Nephron (organoid): Measurements from ENCODE around the gene QRICH2.
"Not testable (repeated sequence)": the region's sequence is repeated elsewhere in the genome, so short reads cannot be mapped to it uniquely, and the experiment has no call there.

ENCODE experiments used
- H3K27ac Mint-ChIP-seq, 3 experiments: 2 replicates each; pipeline ENCODE4 v1.8.0; 2020; ENCODE audit warnings: mixed read lengths in 3 of 3, mild to moderate bottlenecking in 2 of 3, moderate library complexity in 1 of 3
- H3K27me3 Mint-ChIP-seq: 2 replicates; pipeline ENCODE4 v1.8.0; 2021; ENCODE audit warnings: low read depth, mild to moderate bottlenecking, moderate library complexity, mixed read lengths
- H3K36me3 Mint-ChIP-seq: 2 replicates; pipeline ENCODE4 v1.8.0; 2020; ENCODE audit warnings: low read depth, mixed read lengths
- H3K4me1 Mint-ChIP-seq: 2 replicates; pipeline ENCODE4 v1.8.0; 2020; ENCODE audit warnings: mixed read lengths
- H3K4me3 Mint-ChIP-seq, 3 experiments: 2 replicates each; pipeline ENCODE4 v1.8.0; 2020; ENCODE audit warnings: mild to moderate bottlenecking in 3 of 3, mixed read lengths in 3 of 3, moderate library complexity in 2 of 3
- H3K9me3 Mint-ChIP-seq: 2 replicates; pipeline ENCODE4 v1.8.0; 2020; ENCODE audit warnings: mixed read lengths
- TF ChIP-seq, protein P1 (sequence below), 3 experiments: fragments of 200-600 bp; sonication (generic); IDR thresholded peaks; one replicate each; pipeline ENCODE4 v1.5.0; 2021; ENCODE audit warnings: antibody characterized with exemption in 3 of 3; ENCODE audit not compliant: unreplicated experiment in 3 of 3

QRICH2 gene

DNA sequence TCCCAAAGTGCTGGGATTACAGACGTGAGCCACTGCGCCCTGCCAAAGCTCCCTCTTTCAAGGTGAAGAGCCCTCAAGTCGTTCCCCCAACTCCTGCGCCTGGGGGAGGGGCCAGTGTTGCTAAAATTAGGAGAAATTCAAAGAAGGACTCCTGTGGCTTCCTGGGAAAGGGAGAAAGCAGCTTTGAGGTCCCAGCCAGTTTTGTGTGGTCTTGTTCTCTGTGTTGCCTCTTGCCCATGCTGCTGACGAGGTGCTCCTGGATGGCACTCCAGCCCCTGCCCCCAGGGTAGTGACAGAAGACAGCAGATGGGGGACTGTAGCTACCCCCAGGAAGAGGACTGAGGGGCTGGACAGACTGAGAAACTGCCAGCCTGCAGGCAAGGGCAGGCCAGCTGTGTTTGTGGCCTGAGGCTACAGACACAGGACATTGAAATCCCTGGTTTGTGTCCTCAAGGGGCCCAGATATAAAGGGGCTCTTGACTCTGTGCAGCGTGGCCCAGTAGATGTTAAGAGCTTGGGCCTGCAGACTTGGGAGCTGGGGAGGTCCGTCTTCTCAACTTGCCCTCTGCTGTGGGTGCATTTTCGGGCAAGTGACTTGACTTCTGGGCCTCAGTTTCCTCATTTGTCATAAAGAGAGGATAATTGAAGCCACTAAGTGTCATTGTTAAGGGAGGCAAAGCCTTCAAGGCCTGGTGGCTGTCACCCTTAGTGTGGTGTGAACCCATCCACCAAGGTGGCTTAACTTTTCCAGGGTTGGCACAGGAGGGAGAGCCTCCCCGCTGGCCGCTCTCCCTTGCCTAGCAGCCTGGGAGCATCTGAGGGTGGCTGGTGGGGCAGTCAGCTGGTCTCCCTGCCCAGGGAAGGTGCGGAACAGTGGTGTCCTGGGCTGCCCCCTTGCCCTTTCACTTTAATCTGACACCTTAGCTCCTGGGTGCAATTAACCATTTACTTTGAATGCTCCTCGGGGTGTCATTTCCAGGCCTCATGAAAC is 38.8 kb downstream of the QRICH2 start:
- no peaks in the 10 kb centered on the region for H3K27me3 Mint-ChIP-seq
- H3K36me3 Mint-ChIP-seq: peaks cover 12% of the 10 kb centered on the region
- H3K4me1 Mint-ChIP-seq: peaks cover 39% of the 10 kb centered on the region
- TF ChIP-seq, protein P1, sequence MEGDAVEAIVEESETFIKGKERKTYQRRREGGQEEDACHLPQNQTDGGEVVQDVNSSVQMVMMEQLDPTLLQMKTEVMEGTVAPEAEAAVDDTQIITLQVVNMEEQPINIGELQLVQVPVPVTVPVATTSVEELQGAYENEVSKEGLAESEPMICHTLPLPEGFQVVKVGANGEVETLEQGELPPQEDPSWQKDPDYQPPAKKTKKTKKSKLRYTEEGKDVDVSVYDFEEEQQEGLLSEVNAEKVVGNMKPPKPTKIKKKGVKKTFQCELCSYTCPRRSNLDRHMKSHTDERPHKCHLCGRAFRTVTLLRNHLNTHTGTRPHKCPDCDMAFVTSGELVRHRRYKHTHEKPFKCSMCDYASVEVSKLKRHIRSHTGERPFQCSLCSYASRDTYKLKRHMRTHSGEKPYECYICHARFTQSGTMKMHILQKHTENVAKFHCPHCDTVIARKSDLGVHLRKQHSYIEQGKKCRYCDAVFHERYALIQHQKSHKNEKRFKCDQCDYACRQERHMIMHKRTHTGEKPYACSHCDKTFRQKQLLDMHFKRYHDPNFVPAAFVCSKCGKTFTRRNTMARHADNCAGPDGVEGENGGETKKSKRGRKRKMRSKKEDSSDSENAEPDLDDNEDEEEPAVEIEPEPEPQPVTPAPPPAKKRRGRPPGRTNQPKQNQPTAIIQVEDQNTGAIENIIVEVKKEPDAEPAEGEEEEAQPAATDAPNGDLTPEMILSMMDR (IDR thresholded peaks at IDR 0.05; ENCODE audit: unreplicated experiment in 3 of 3): no peak
- H3K9me3 Mint-ChIP-seq: no peaks in the 10 kb centered on the region
- H3K27ac Mint-ChIP-seq: peak overlapping the region; percentile 23 to 74 (median 37)
- H3K4me3 Mint-ChIP-seq: peak overlapping the region; percentile 70 to 81 (median 75)

DNA sequence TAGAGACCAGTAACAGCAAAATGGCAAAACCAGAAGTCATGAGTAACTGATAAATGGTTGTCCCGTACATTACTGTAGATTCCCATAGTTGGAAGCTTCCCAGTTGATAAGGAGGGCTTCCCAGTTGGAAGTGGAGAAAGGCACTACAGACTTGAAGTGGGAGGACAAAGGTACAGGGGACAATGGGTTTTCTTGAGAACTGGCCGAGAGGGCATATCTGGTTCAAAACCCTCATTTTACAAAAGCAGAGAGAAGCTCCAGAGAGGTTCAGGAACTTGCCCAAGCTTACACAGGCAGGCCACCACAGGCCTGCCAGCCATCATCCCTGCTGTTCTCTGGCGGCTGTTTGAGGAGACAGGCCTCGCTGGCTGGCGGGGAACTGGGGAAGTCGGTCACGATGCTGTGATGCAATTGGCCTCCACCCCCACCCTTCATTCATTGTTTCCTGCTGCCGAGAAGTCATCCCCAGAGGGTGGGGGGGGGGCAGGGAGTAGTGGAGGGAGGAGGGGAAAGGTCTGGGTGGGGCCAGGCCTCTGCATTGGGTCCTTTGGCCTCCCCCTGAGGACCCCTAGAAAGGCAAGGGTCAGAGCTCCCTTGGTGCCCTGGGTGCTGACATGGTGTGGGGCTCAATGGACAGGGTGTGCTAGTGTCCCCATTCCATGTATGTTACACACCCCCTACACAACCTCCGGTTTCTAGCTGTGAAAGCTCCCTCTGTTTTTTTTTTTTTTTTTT is 39.9 kb downstream of the QRICH2 start:
- TF ChIP-seq, protein P1 (IDR thresholded peaks at IDR 0.05; ENCODE audit: unreplicated experiment in 3 of 3): no peak
- Mint-ChIP-seq H3K36me3 (peaks cover 12% of the 10 kb centered on the region), H3K4me1 (peaks cover 43% of the 10 kb centered on the region), H3K27me3 (no peaks in the 10 kb centered on the region), H3K27ac (peak overlapping the region; percentile 46 to 71 (median 51)), H3K4me3 (peak overlapping the region; percentile 70 to 81 (median 75)), H3K9me3 (no peaks in the 10 kb centered on the region)

DNA sequence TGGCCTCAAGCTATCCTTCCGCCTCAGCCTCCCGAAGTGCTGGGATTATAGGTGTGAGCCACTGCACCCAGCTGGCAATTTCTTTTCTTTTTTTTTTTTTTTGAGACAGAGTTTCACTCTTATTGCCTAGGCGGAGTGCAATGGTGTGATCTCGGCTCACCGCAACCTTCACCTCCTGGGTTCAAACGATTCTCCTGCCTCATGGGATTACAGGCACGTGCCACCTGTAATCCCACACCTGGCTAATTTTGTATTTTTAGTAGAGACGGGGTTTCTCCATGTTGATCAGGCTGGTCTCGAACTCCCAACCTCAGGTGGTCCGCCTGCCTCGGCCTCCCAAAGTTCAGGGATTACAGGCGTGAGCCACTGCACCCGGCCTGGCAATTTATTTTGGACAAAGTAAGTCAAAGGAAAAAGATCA is 40.5 kb downstream of the QRICH2 start:
- not testable (repeated sequence) for H3K9me3 Mint-ChIP-seq, H3K27me3 Mint-ChIP-seq
- peak overlapping the region; percentile 46 to 71 (median 51) for H3K27ac Mint-ChIP-seq
- peaks cover 12% of the 10 kb centered on the region for H3K36me3 Mint-ChIP-seq
- peaks cover 44% of the 10 kb centered on the region for H3K4me1 Mint-ChIP-seq
- H3K4me3 Mint-ChIP-seq: peak overlapping the region; percentile 70 to 81 (median 75)

DNA sequence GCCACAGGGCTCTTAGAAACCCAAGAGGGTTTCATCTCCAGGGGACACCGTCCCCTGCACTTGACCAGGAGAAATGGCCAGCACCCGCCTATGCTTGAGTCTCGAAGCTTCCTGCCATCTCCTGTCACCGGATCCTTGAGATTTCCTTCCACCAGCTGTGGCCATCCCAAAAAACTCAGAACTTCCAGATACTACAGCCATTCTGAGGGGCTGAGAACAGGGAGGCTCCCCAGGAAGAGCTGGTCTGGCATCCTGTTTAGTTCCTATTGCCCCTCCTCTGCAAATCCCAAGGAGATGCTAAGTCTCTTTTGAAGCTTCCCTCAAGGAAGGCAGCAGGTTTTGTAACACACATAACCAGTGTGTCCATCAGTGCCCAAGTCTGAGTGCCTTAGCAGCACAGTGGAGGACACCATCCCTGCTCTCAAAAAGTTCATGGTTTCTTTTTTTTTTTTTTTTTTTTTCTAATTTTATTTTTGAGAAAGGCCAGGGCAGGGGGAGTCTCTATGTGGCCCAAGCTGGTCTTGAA is 41.0 kb downstream of the QRICH2 start:
- peak overlapping the region; percentile 87 to 92 (median 92) for H3K4me3 Mint-ChIP-seq
- TF ChIP-seq, protein P1 (IDR thresholded peaks at IDR 0.05; ENCODE audit: unreplicated experiment in 3 of 3): no peak
- peaks cover 12% of the 10 kb centered on the region for H3K36me3 Mint-ChIP-seq
- no peaks in the 10 kb centered on the region for H3K9me3 Mint-ChIP-seq
- peak overlapping the region; percentile 56 to 90 (median 77) for H3K27ac Mint-ChIP-seq
- H3K27me3 Mint-ChIP-seq: no peaks in the 10 kb centered on the region
- peaks cover 47% of the 10 kb centered on the region for H3K4me1 Mint-ChIP-seq

DNA sequence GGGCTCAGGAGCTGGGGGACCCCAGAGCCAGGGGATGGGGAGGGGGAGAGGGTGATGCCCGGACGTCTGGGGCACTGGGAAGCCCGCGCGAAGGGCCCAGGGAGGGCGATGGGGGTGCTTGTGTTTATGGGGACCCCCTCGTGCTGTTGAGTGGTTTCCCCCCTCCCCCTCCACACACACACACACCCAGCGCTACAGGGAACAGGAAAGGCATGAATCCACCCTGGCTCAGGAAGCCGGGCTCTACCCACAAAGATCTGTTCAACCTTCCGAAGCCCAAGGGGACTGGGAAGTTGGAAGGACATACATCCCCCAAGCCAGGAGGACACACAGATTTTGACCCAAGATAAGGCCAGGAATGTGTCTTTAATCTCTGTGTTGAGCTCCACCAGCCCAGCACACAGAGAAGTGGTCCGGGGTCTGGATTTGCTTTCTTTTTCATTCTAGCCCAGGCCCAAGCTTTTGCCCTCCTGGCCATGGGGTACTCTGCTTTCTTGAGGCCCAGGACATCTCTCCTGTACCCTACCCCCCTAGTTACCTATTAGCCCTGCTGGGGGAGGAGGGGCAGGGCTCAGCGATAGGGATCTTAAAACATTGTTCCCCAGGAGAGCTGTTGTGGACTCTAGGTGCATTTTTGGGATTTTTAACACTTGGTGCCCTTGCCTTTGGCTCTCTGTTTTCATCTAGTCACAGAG is 41.7 kb downstream of the QRICH2 start:
- no peaks in the 10 kb centered on the region for H3K27me3 Mint-ChIP-seq
- TF ChIP-seq, protein P1 (IDR thresholded peaks at IDR 0.05; ENCODE audit: unreplicated experiment in 3 of 3): no peak
- peaks cover 47% of the 10 kb centered on the region for H3K4me1 Mint-ChIP-seq
- H3K4me3 Mint-ChIP-seq: peak overlapping the region; percentile 87 to 92 (median 92)
- peak overlapping the region; percentile 56 to 90 (median 77) for H3K27ac Mint-ChIP-seq
- peaks cover 12% of the 10 kb centered on the region for H3K36me3 Mint-ChIP-seq
- H3K9me3 Mint-ChIP-seq: no peaks in the 10 kb centered on the region
